Mesendoderm (in vitro differentiated cells): ENCODE results near the gene CHST15.
A peak's percentile ranks its signal among the peaks of the same experiment; 100 is the strongest.

ENCODE experiments used
- DNase-seq: peaks from one replicate; pipeline ENCODE4 v3.0.0; 2013
- H2AK5ac ChIP-seq: 2 replicates; pipeline ENCODE4 v1.6.1; 2013; ENCODE audit warnings: low read length, inconsistent platforms
- H2BK120ac ChIP-seq: 2 replicates; pipeline ENCODE4 v1.6.1; 2013; ENCODE audit warnings: low read depth, mild to moderate bottlenecking, low read length, moderate library complexity, mixed read lengths
- H2BK15ac ChIP-seq: replicated peaks from 2 replicates; pipeline ENCODE4 v1.6.1; 2013; ENCODE audit warnings: low read depth, mild to moderate bottlenecking, moderate library complexity
- H2BK5ac ChIP-seq: 2 replicates; pipeline ENCODE4 v1.6.1; 2013; ENCODE audit warnings: low read length, inconsistent platforms
- H3K18ac ChIP-seq: 2 replicates; pipeline ENCODE4 v1.6.1; 2013; ENCODE audit warnings: mild to moderate bottlenecking, low read length, mixed read lengths
- H3K23ac ChIP-seq: one replicate; pipeline ENCODE4 v1.6.1; 2013; ENCODE audit warnings: low read length
- H3K27ac ChIP-seq: 2 replicates; pipeline ENCODE4 v1.5.1; 2013; ENCODE audit warnings: low read depth, mild to moderate bottlenecking, inconsistent platforms, low read length, moderate library complexity
- H3K27me3 ChIP-seq: 2 replicates; pipeline ENCODE4 v1.6.1; 2013; ENCODE audit warnings: low read length, control low read depth, mild to moderate bottlenecking, inconsistent platforms; ENCODE audit not compliant: insufficient read depth, poor library complexity
- H3K36me3 ChIP-seq: 2 replicates; pipeline ENCODE4 v1.6.1; 2013; ENCODE audit warnings: low read length, inconsistent platforms; ENCODE audit not compliant: control insufficient read depth, insufficient read depth
- H3K4ac ChIP-seq: one replicate; pipeline ENCODE4 v1.6.1; 2013; ENCODE audit warnings: low read depth, mild to moderate bottlenecking, low read length, moderate library complexity
- H3K4me1 ChIP-seq: 2 replicates; pipeline ENCODE4 v1.6.1; 2013; ENCODE audit warnings: low read depth, low read length, inconsistent platforms; ENCODE audit not compliant: control insufficient read depth
- H3K4me2 ChIP-seq: 2 replicates; pipeline ENCODE4 v1.6.1; 2013; ENCODE audit warnings: low read length
- H3K4me3 ChIP-seq: 2 replicates; pipeline ENCODE4 v1.5.1; 2013; ENCODE audit warnings: mild to moderate bottlenecking, low read length
- H3K56ac ChIP-seq: one replicate; pipeline ENCODE4 v1.6.1; 2013; ENCODE audit warnings: low read length
- H3K79me1 ChIP-seq: 2 replicates; pipeline ENCODE4 v1.6.1; 2013; ENCODE audit warnings: low read length, inconsistent platforms
- H3K79me2 ChIP-seq: 2 replicates; pipeline ENCODE4 v1.6.1; 2013; ENCODE audit warnings: mild to moderate bottlenecking, low read length; ENCODE audit not compliant: control insufficient read depth, insufficient read depth
- H3K9ac ChIP-seq: 2 replicates; pipeline ENCODE4 v1.6.1; 2013; ENCODE audit warnings: low read length, inconsistent platforms
- H4K5ac ChIP-seq: one replicate; pipeline ENCODE4 v1.6.1; 2013; ENCODE audit warnings: low read length
- H4K8ac ChIP-seq: one replicate; pipeline ENCODE4 v1.6.1; 2013; ENCODE audit warnings: low read depth, mild to moderate bottlenecking, control low read depth, low read length, moderate library complexity
- WGBS: extraction: QIAGEN DNeasy Blood & Tissue Kit; methylation state at CpG from one replicate; pipeline ENCODE4 v1.1.7; 2013; ENCODE audit warnings: low lambda C conversion rate, missing lambda C conversion rate; ENCODE audit not compliant: insufficient coverage; ENCODE audit errors: extremely low coverage; 5-methylcytosine and 5-hydroxymethylcytosine counted together

Gene CHST15

DNA sequence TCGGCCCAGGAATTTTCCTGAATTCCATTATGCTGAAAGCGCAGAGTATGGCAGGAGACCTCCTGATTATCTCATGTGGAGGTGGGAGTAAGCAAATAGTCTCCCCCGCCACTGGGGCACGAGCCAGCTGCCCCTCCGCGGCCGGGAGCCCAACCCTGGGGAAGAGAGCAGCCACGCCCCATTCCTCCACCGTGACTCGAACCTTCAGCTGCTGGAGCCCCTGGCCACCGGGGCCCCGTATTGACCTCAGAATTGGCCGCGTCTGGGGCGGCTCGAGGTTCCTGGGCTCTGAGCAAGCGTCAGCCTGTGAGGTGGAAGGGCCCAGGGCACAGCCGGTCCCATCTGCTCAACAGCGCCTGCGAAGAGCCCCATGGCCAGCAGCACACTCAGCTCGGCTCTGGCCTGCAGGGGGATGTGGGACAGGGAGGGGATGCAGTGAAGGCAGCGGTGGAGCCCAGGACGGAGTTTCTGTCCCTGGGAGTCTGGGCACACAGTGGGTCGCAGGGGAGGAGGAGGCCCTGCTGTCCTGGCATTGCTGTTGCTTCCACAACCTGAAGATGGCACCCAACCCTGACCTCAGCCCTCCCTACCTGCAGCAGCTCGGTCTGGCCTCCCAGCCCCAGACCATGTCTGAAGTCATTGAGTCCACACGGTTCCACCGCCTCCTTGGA, 97.8 kb downstream of the CHST15 start:
- Histone ChIP-seq H3K4me1 (no peaks in the 10 kb centered on the region), H3K9ac (peak overlapping the region; percentile 53), H3K23ac (no peak overlapping the region), H3K79me1 (no peaks in the 10 kb centered on the region), H3K18ac (no peak overlapping the region), H2BK15ac (no peak overlapping the region), H3K27ac (no peak overlapping the region), H3K79me2 (no peaks in the 10 kb centered on the region), H3K56ac (peak overlapping the region; percentile 65), H2AK5ac (no peak overlapping the region), H3K27me3 (no peaks in the 10 kb centered on the region), H3K36me3 (no peaks in the 10 kb centered on the region), H2BK5ac (no peak overlapping the region), H3K4me2 (peak overlapping the region; percentile 10), H2BK120ac (no peak overlapping the region), H4K8ac (no peak overlapping the region), H3K4me3 (no peak overlapping the region), H3K4ac (no peak overlapping the region), H4K5ac (no peak overlapping the region)
- no CpG with 5 or more reads among the region's 27 CpGs for WGBS
- peak; percentile 92 for DNase-seq

DNA sequence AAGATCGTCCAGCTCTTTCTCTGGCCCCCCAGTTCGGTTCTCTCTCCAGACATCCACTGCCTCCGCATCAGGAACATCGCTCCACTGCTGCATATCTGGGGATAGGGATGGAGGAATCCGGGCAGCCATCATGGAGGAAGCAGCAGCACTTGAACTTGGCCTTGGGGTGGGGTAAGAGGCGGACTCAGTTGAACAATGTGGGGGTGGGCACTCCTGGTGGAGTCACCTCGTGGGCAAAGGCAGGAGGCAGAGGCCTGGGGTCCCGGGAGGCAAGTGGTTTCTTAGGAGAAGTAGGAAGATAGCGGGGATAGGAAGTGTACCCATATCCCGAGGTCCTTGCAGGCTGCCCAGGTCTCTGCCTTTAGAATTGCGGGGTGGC, 98.3 kb downstream of the CHST15 start:
- no CpG with 5 or more reads among the region's 11 CpGs for WGBS
- Histone ChIP-seq H3K4me3 (no peak overlapping the region), H2BK15ac (no peak overlapping the region), H3K27me3 (no peaks in the 10 kb centered on the region), H2BK120ac (no peak overlapping the region), H3K18ac (no peak overlapping the region), H3K79me1 (no peaks in the 10 kb centered on the region), H2BK5ac (no peak overlapping the region), H4K5ac (no peak overlapping the region), H3K9ac (peak overlapping the region; percentile 53), H3K36me3 (no peaks in the 10 kb centered on the region), H3K4ac (no peak overlapping the region), H3K4me2 (peak overlapping the region; percentile 10), H3K79me2 (no peaks in the 10 kb centered on the region), H4K8ac (no peak overlapping the region), H3K27ac (no peak overlapping the region), H2AK5ac (no peak overlapping the region), H3K23ac (no peak overlapping the region), H3K56ac (peak overlapping the region; percentile 68), H3K4me1 (no peaks in the 10 kb centered on the region)
- no peak for DNase-seq

DNA sequence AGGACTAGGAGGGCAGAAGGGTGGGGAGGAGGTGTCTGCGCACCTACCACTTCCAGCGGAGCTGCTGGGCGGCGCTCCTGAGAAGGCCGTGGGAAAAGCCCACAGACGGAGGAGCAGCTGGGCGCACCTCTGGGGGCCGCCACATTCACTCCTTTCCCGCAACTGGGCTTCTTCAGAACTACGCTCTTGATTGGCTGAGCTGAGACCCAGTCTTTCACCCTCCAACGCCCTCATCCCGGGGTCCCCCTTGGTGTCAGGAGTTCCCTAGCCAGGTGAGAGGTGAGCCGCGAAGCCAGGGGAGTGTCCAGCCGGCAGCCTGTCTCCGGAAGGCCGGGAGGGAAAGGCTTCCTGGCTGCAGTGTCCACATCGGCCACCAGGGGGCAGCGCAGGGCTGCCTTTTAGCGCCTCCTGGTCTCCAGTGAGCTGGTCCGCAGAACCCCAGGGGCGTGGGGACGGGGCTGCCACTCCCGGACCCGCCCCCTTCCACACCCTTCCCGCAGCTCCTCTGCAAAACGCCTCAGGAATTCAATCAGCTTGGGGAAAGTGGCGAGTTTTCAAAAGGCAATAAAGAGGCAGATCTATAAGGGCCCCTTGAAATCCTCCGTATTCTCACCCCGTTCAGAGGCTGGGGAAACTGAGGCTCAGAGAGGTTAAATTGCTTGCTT, 98.8 kb downstream of the CHST15 start:
- H2AK5ac ChIP-seq = no peak overlapping the region
- no peaks in the 10 kb centered on the region for H3K36me3 ChIP-seq
- H3K56ac ChIP-seq = peak overlapping the region; percentile 78
- H2BK15ac ChIP-seq = no peak overlapping the region
- no peaks in the 10 kb centered on the region for H3K27me3 ChIP-seq
- peak; percentile 92 for DNase-seq
- no peak overlapping the region for H4K8ac ChIP-seq
- H2BK5ac ChIP-seq = no peak overlapping the region
- no peaks in the 10 kb centered on the region for H3K4me1 ChIP-seq
- no peak overlapping the region for H4K5ac ChIP-seq
- WGBS = no CpG with 5 or more reads among the region's 30 CpGs
- H3K79me2 ChIP-seq = no peaks in the 10 kb centered on the region
- no peak overlapping the region for H3K4ac ChIP-seq
- H3K27ac ChIP-seq = no peak overlapping the region
- H2BK120ac ChIP-seq = no peak overlapping the region
- H3K4me3 ChIP-seq = no peak overlapping the region
- H3K18ac ChIP-seq = no peak overlapping the region
- H3K23ac ChIP-seq = no peak overlapping the region
- peak overlapping the region; percentile 47 for H3K9ac ChIP-seq
- H3K79me1 ChIP-seq = no peaks in the 10 kb centered on the region
- H3K4me2 ChIP-seq = peak overlapping the region; percentile 68

DNA sequence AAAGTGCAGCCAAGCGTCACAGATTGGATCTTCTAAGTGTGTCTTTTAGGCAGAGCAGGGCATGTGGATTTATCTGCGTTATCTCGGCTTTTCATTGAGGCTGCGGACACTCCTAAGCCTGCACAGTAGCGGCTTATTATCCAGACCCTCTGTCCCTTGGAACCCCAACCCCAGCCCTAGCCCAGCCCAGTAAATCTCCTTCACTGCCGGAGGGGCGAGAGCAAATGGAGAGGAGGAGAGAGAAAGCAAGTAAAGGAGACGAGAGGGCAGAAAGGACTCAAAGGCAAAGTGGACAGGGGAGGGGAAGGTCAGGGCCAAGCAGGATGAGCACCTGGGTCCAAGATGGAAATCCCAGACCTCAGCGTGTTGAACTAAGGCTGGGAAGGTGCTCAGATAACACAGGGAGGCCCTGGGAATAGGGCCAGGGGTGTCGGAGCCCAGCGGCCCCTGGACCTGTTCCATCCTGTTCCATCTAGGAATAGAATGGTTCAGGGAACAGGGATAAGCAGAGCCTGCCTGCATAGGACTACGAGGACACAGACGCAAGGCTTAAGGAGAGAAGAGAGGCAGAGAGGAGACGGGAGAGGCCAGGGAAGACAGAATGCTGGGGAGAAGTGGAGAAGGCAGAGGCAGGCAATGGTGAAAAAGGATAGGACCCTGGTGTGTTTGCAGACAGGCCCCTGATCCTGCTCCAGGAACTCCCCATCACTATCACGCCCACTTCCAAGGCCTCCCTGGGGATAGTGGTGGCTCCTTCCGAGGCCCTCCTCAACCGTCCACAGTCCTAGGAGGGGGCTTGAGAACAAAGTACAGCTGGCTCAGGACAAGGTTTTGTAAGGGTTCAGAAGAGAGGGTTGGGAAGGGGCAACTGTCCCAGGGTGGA, 99.6 kb downstream of the CHST15 start:
- Histone ChIP-seq H3K9ac (no peak overlapping the region), H2BK15ac (no peak overlapping the region), H3K4me3 (no peak overlapping the region)

DNA sequence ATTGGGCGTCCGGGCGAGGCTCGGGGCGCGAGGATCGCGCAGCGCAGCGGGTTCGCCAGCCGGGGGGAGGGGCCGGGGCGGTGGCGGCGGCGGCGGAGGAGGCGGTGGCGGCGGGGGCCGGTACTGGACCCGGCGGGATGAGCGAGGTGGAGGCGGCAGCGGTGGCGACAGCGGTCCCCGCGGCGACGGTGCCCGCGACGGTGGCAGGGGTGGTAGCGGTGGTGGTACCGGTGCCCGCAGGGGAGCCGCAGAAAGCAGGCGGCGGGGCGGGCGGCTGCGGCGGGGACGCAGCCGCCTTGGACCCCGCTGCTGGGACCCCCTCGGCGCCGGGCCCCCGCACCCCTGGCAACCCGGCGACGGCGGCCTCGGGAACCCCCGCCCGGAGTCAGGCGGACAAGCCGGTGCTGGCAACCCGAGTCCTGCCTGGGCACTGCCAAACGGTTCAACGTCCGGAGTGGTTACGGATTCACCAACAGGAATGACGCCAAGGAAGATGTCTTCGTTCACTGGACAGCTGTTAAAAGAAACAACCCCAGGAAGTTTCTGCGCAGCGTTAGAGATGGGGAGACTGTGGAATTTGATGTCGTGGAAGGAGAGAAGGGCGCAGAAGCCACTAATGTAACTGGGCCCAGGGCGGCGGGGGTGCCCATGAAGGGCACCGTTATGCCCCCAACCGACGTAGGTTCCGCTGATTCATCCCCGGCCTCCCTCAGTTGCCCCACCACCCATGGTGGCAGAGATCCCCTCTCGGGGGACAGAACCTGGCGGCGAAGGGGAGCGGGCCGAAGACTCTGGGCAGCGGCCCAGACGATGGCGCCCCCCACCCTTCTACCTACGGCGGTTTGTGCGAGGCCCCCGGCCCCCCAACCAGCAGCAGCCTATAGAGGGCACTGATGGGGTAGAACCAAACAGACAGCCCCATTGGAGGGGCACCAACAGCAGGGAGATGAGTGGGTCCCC, 101.5 kb downstream of the CHST15 start:
- Histone ChIP-seq H3K27me3 (no peaks in the 10 kb centered on the region), H3K4ac (no peak overlapping the region), H3K4me2 (no peak overlapping the region), H2AK5ac (no peak overlapping the region), H4K8ac (no peak overlapping the region), H3K18ac (no peak overlapping the region), H3K56ac (no peak overlapping the region), H3K9ac (no peak overlapping the region), H3K4me1 (no peaks in the 10 kb centered on the region), H3K27ac (no peak overlapping the region), H2BK5ac (no peak overlapping the region), H4K5ac (no peak overlapping the region), H3K36me3 (no peaks in the 10 kb centered on the region), H2BK120ac (no peak overlapping the region), H3K23ac (no peak overlapping the region), H3K79me2 (no peaks in the 10 kb centered on the region), H2BK15ac (no peak overlapping the region), H3K79me1 (no peaks in the 10 kb centered on the region), H3K4me3 (no peak overlapping the region)
- WGBS = no CpG with 5 or more reads among the region's 92 CpGs
- DNase-seq = no peak

More for the DNA sequence above, 99.6 kb downstream of the CHST15 start:
- Histone ChIP-seq H3K36me3 (no peaks in the 10 kb centered on the region), H2BK5ac (no peak overlapping the region), H3K27me3 (no peaks in the 10 kb centered on the region), H3K4me2 (no peak overlapping the region), H4K8ac (no peak overlapping the region), H2BK120ac (no peak overlapping the region), H4K5ac (no peak overlapping the region), H3K56ac (peak overlapping the region; percentile 78), H3K79me2 (no peaks in the 10 kb centered on the region), H3K79me1 (no peaks in the 10 kb centered on the region), H3K4me1 (no peaks in the 10 kb centered on the region), H3K18ac (no peak overlapping the region), H3K23ac (no peak overlapping the region), H3K27ac (no peak overlapping the region), H3K4ac (no peak overlapping the region), H2AK5ac (no peak overlapping the region)
- WGBS = no CpG with 5 or more reads among the region's 17 CpGs
- DNase-seq = no peak
